CD4-positive, alpha-beta T cell treated with Interleukin-12 subunit alpha and Interleukin-12 subunit beta, for 1 hour (primary cell): Measurements from ENCODE around the gene LRMDA.

Source experiments
- DNase-seq: peaks from one replicate; pipeline ENCODE4 v3.0.0-alpha.2; 2020

The LRMDA gene

GRCh38 chr10:75889051-75889450, 457.6 kb downstream of the LRMDA start:
- no peak for DNase-seq

- no peak for DNase-seq
These were observed 463.3 kb downstream of the LRMDA start for GRCh38 chr10:75894761-75895160.

- DNase-seq = no peak
These were observed 463.8 kb downstream of the LRMDA start for GRCh38 chr10:75895259-75895658.

DNA sequence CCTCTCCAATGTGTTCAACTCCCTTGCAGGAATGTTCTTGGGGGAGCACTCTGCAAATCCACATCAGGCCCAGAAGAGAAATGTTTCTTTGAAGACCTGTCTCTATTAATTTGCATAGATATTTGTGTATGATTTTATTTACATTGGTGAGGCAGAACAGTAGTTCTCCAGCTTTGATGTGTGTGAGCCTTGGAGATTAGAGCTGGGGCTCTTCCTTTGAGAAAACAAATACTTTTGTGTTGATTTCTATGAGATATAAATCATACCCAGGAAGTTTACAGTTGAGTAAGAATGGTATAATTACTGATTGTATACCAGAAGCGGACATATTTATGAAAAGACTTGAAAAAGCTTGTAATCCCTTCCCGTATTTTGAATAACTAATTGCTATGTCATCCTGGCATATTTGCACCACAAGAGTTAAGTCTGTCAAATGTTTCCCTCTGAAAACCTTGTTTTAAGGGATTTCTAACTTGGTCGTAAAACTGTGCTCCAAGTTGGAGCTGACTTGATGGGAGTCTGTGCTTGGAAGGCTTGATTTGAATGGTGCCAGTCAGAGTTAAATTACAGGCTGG, 468.5 kb downstream of the LRMDA start:
- DNase-seq = no peak

DNA sequence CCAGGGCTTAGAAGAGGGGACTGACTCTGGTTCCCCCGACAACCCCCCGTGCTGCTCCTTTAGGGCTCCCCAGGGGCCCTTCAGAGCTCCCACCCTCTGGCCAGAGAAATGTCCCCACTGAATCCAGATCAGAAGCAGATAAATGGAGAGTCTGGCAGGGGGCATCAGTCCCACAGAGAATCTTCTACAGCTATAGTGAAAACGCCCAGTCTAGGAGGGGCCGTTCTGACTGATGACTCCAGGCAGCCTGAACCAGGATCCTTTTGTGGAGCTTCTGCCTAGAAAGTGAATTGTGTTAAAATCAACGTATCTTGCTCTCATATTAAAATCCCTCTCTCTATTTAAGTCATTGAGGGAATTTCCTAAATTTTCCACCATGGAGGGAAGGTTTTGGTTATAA, 471.4 kb downstream of the LRMDA start:
- no peak for DNase-seq

- DNase-seq = no peak
These were observed 473.3 kb downstream of the LRMDA start for GRCh38 chr10:75904499-75905283.

GRCh38 chr10:75905490-75905889, 474.1 kb downstream of the LRMDA start:
- no peak for DNase-seq

DNA sequence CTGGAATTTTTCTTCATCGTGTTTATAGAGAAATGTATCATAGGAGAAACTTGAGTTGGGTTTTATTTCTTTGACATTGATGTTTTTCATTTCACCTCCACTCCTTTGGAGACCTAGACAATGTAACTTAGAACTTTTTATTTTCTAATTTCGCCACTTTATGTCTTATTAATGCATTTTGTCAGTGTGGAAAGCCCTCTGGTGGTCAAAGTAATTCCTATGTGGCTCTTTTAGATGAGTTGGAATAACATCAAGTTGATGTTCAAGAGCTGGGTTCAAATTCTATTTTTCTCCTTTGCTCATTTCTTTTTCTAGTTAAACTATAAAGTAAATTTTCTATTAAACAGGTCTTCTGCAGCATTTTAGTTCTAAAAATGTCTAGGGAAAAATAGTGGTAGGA, 478.6 kb downstream of the LRMDA start:
- no peak for DNase-seq

DNA sequence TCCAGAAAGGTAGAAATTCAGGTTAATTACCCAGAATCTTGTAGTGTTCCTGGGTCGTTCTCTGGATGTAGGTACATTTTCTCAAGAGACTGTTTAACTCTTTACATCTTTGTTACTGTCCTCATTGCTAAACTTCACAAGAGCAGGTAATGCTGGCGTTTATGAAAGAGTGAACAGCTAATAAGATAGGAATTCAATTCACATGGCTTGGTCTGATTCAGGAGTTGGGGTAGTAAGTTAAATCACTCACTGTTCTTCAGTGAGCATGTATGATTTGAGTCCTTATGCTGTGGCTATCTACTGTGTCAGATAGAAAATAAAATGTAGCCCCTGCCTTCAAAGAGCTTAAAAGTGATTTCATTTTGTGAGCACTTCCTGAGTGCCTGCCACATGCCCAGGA, 480.0 kb downstream of the LRMDA start:
- no peak for DNase-seq

DNA sequence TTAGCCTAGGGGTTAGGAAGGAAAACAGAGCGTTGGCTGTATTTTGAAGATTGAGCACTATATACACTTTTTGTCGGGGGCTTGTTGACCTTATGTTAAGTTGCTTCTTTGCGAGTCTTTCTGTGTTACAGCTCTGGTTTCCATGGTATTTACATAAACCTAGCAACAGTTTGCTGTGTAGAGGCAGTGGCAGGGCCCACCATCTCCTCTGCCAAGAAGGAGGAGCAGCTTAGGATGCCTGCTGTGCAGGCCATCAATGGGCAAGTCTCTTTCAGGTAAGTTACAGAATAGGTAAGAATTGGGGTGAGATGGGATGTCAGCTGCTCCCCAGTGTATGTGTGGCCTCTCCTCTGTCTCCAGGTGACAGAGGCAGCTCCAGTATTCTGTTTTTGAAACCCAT, 485.5 kb downstream of the LRMDA start:
- DNase-seq = no peak

DNA sequence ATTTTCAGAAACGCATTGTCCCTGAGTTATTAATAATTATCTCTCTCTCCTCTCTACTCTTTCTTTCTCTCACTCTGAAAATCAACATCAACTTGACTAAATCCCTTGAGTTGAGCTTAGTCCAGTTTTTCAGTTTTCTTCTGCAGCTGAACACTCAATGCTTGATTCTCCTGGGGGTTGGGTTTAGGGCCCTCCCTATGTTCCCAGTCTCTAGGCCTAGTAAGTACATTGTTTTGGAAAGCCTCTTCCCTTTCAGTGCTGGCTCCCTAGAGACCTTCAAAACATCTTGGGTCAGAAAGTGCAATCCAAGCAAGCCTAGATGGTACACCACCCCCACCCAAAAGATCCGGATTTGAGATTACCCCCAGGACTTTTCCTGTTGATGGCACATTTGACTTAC, 488.5 kb downstream of the LRMDA start:
- DNase-seq = no peak

GRCh38 chr10:75922435-75922834, 491.0 kb downstream of the LRMDA start:
- no peak for DNase-seq

DNA sequence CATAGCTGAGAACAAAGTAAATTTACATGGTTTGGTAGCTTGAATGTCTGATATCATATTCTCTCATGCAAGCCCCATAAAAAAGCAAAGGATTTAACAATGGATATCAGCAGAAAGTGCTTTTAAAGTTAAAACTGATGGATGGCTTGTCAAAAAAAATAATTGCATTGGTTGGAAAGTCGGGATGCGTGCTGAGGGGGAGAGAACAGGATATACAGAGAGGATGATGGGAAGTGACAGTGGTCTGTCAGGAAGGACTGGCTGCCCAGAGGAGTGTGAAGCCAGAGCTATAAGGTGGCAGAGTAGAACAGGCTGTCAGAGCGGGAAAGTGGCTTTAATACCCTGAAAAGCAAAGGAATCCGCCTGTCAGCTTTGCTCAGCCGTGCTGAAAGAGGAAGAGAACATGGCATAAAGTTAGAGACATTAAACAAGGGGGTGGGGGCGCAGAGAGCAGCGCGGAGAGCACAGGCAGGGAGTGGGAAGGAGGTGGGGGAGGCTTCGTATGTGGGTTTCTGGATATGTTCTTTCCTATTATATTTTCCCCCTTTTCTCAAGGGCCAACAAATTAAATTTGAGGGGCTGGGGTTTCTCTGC, 493.0 kb downstream of the LRMDA start:
- no peak for DNase-seq

GRCh38 chr10:75925999-75926398, 494.6 kb downstream of the LRMDA start:
- no peak for DNase-seq

- DNase-seq = no peak
These were observed 495.3 kb downstream of the LRMDA start for GRCh38 chr10:75926763-75927162.

DNA sequence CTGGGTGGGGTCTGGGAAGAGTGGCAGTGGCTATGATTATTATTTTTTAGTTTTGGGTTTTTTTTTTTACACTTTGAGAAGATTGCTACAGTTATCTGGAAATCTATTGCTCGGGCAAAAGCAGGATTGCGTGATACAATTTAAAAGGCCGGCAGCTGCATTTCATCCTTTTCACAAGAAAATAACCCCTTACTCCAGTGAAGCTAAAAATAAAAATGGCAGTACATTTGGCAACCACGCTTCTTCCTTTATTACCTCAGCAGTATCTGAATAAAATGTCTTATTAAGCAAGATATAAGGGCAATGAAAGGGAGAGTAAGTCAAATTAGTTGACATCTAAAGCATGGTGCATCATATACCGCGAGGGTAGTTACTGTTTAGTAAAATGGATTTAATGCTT, 496.8 kb downstream of the LRMDA start:
- no peak for DNase-seq

DNA sequence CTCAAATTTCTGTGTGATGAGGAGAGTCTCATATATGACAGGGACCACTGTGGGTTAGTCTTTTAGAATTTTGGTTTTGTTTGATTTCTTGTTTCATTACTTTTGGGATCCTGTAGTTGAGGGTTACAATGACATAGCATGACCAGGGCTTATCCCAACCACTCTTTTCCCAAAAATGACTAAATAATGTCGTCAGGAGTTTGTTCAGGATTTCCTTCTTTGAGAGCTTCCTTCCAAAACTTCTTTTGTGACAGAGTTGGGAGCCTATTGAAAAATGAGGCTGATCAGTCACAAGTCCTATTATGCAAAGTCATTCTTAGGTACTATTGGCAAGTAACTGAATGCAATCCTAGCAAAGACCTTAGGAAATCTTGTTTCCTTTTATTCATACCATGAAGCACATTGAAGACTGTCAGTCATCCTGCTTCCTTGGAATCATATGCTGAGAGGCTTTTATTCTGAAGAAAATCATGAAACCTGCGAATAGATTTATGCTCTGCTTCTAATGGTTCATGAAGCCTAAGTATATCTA, 498.3 kb downstream of the LRMDA start:
- no peak for DNase-seq

- DNase-seq = no peak
These were observed 501.5 kb downstream of the LRMDA start for GRCh38 chr10:75932921-75933320.

GRCh38 chr10:75935240-75935639, 503.8 kb downstream of the LRMDA start:
- DNase-seq = no peak

GRCh38 chr10:75935650-75936400, 504.4 kb downstream of the LRMDA start:
- DNase-seq = no peak

GRCh38 chr10:75936841-75937240, 505.4 kb downstream of the LRMDA start:
- DNase-seq = no peak

- DNase-seq = no peak
These were observed 506.4 kb downstream of the LRMDA start for GRCh38 chr10:75937823-75938222.

- DNase-seq = no peak
These were observed 507.1 kb downstream of the LRMDA start for GRCh38 chr10:75938380-75939122.
